Right lobe of liver (tissue), 4 donors: Measurements from ENCODE around the gene PNKP.

Experiments
- POLR2A ChIP-seq: fragments of 450-650 bp; IDR thresholded peaks from one replicate; pipeline ENCODE4 v1.6.1; 2017; ENCODE audit warnings: antibody characterized with exemption, mild to moderate bottlenecking
- TF ChIP-seq, protein P1 (sequence below), 4 donors: fragments of 200-600 bp in 3 of 4; fragments of 450-650 bp in 1 of 4; IDR thresholded peaks; one replicate each; pipeline versions ENCODE4 v1.5.1 to v1.8.0; 2016 to 2022; ENCODE audit warnings: antibody characterized with exemption in 4 of 4, mild to moderate bottlenecking in 2 of 4
- donor health status: DM: no; HTN: no; CAD: no.
- donor health status: DM: no; HTN: no; CAD: no.
- donor health status: DM: no; HTN: yes; CAD: no.

DNA sequence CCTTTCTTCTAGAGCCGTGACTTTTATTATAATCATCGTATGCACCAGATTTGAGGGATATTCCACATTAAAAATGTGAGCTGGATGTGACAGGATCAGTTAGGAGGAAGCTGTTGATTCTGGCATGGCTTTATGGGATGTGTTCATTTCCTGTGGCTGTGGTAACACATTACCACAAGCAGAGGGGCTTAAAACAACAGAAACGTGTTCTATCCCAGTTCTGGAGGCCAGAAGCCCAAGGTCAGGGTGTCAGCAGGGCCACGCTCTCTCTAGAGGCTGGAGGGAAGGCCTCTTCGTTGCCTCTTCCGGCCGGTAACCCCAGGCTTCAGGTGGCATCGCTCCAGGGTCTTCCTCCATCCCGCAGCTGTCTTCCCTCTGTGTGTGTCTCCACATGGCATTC, 34.8 kb downstream of the PNKP start:
- TF ChIP-seq, protein P1, sequence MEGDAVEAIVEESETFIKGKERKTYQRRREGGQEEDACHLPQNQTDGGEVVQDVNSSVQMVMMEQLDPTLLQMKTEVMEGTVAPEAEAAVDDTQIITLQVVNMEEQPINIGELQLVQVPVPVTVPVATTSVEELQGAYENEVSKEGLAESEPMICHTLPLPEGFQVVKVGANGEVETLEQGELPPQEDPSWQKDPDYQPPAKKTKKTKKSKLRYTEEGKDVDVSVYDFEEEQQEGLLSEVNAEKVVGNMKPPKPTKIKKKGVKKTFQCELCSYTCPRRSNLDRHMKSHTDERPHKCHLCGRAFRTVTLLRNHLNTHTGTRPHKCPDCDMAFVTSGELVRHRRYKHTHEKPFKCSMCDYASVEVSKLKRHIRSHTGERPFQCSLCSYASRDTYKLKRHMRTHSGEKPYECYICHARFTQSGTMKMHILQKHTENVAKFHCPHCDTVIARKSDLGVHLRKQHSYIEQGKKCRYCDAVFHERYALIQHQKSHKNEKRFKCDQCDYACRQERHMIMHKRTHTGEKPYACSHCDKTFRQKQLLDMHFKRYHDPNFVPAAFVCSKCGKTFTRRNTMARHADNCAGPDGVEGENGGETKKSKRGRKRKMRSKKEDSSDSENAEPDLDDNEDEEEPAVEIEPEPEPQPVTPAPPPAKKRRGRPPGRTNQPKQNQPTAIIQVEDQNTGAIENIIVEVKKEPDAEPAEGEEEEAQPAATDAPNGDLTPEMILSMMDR (IDR thresholded peaks at IDR 0.05): no peak
- no peak for TF ChIP-seq POLR2A
